GM12878 (cell line): ENCODE results near the gene ZFP82. TPM values are rescaled to one million over a fixed set of nuclear protein-coding genes. Genes with fewer than 3 reads are reported as not detected.

Experiments
- ATAC-seq: fragments of 200-7000 bp; cut with Tn5 transposase; 3 replicates; pipeline ENCODE4 v1.9.1; 2020; ENCODE audit warnings: mild to moderate bottlenecking, moderate library complexity
- BruUV-seq: library from RNA; stranded (reverse); fragments of 400-500 nt; replicated peaks from 2 replicates; lab custom pipeline; 2021; lab: Mats Ljungman, UMichigan
- CTCF ChIA-PET: fragments of 300-600 bp; sonication (Branson Sonifier 250); formaldehyde crosslinking; extraction: SDS; loops from one replicate; lab custom pipeline; 2021; ENCODE audit warnings: inconsistent platforms; lab: Yijun Ruan, JAX
- POLR2A ChIA-PET: fragments of 350-600 bp; formaldehyde crosslinking; extraction: SDS; loops from one replicate; lab custom pipeline; 2021; ENCODE audit warnings: inconsistent platforms; lab: Charles Lee
- RAD21 ChIA-PET: fragments of 300-600 bp; sonication (Branson Sonifier 250); formaldehyde crosslinking; loops from one replicate; lab custom pipeline; 2023; ENCODE audit warnings: antibody characterized with exemption; ENCODE audit not compliant: unreplicated experiment; lab: Charles Lee
- SMC1A ChIA-PET: fragments of 300-600 bp; sonication (Branson Sonifier 250); formaldehyde crosslinking; loops from one replicate; lab custom pipeline; 2023; ENCODE audit not compliant: unreplicated experiment, uncharacterized antibody; lab: Charles Lee
- DNase-seq: peaks from one replicate; pipeline ENCODE4 v3.0.0-alpha.2; 2011; ENCODE audit warnings: low read depth, low spot score
- FAIRE-seq: peaks from 3 replicates; lab custom pipeline; 2011; peaks lifted over from hg19 to GRCh38; lab: Jason Lieb, UNC
- H2AFZ ChIP-seq: 2 replicates; pipeline ENCODE4 v1.6.0; 2011; ENCODE audit warnings: low read depth, low read length, control low read depth; ENCODE audit not compliant: control insufficient read depth
- H3K27ac ChIP-seq: 2 replicates; pipeline ENCODE4 v1.5.1; 2011; ENCODE audit warnings: control low read depth; ENCODE audit not compliant: control insufficient read depth, insufficient read depth
- H3K27me3 ChIP-seq, 2 experiments: replicated peaks in 1 of 2; 2 replicates each; pipeline versions ENCODE4 v1.6.0 to v1.6.1; 2011; ENCODE audit warnings: low read length in 1 of 2; ENCODE audit not compliant: control insufficient read depth in 2 of 2, insufficient read depth in 2 of 2
- H3K36me3 ChIP-seq, 2 experiments: 2 replicates each; pipeline ENCODE4 v1.5.1; 2011; ENCODE audit warnings: low read length in 1 of 2; ENCODE audit not compliant: control insufficient read depth in 2 of 2, insufficient read depth in 2 of 2
- H3K4me1 ChIP-seq: 2 replicates; pipeline ENCODE4 v1.6.1; 2011; ENCODE audit warnings: mild to moderate bottlenecking, low read length, moderate library complexity, mixed read lengths; ENCODE audit not compliant: control insufficient read depth, insufficient read depth
- H3K4me2 ChIP-seq: 2 replicates; pipeline ENCODE4 v1.6.0; 2011; ENCODE audit warnings: control low read depth; ENCODE audit not compliant: control insufficient read depth, insufficient read depth
- H3K4me3 ChIP-seq: fragments of 200-600 bp; sonication (generic); 2 replicates; pipeline ENCODE4 v1.5.1; 2016
- H3K79me2 ChIP-seq: 2 replicates; pipeline ENCODE4 v1.6.0; 2011; ENCODE audit warnings: low read length; ENCODE audit not compliant: control insufficient read depth, insufficient read depth
- H3K9ac ChIP-seq: 2 replicates; pipeline ENCODE4 v1.8.0; 2011; ENCODE audit warnings: low read length, control low read depth, mixed read lengths; ENCODE audit not compliant: control insufficient read depth, insufficient read depth
- H3K9me3 ChIP-seq: replicated peaks from 3 replicates; pipeline ENCODE4 v1.5.1; 2011; ENCODE audit warnings: mild to moderate bottlenecking, low read length; ENCODE audit not compliant: control insufficient read depth, insufficient read depth
- H4K20me1 ChIP-seq: 2 replicates; pipeline ENCODE4 v1.6.0; 2011; ENCODE audit not compliant: control insufficient read depth, insufficient read depth
- CEBPB ChIP-seq, 2 experiments: fragments of 150-350 bp in 1 of 2; IDR thresholded peaks; 2 replicates each; pipeline ENCODE4 v1.6.1; 2012 to 2014; ENCODE audit warnings: low read depth in 2 of 2, low read length in 2 of 2, borderline replicate concordance in 1 of 2, inconsistent platforms in 1 of 2
- CREB1 ChIP-seq: IDR thresholded peaks from 2 replicates; pipeline ENCODE4 v1.6.1; 2012; ENCODE audit warnings: low read depth, mild to moderate bottlenecking, inconsistent platforms
- EGR1 ChIP-seq, 2 experiments: IDR thresholded peaks; 1 replicate in 1 of 2; 2 replicates in 1 of 2; pipeline ENCODE4 v1.6.1; 2011 to 2012; ENCODE audit warnings: low read depth in 2 of 2, low read length in 2 of 2, borderline replicate concordance in 1 of 2, mild to moderate bottlenecking in 1 of 2, moderate library complexity in 1 of 2
- FOXM1 ChIP-seq: IDR thresholded peaks from 2 replicates; pipeline ENCODE4 v1.6.1; 2012; ENCODE audit warnings: low read depth, mild to moderate bottlenecking, inconsistent platforms, low read length, moderate library complexity
- HCFC1 ChIP-seq: fragments of 150-350 bp; IDR thresholded peaks from 2 replicates; pipeline ENCODE4 v1.6.1; 2014; ENCODE audit warnings: low read length
- JUNB ChIP-seq: IDR thresholded peaks from 2 replicates; pipeline ENCODE4 v1.6.1; 2016; ENCODE audit warnings: antibody characterized with exemption, mild to moderate bottlenecking
- MEF2B ChIP-seq: fragments of 450-650 bp; IDR thresholded peaks from 2 replicates; pipeline ENCODE4 v1.6.1; 2018; ENCODE audit warnings: mild to moderate bottlenecking, moderate library complexity; ENCODE audit not compliant: partially characterized antibody, poor library complexity, severe bottlenecking
- MYC ChIP-seq: IDR thresholded peaks from 2 replicates; pipeline ENCODE4 v1.6.1; 2011; ENCODE audit warnings: mild to moderate bottlenecking, low read length, moderate library complexity, inconsistent platforms; ENCODE audit not compliant: insufficient read depth, insufficient replicate concordance, insufficient read length, severe bottlenecking
- POU2F2 ChIP-seq: IDR thresholded peaks from 3 replicates; pipeline ENCODE4 v1.6.1; 2011; ENCODE audit warnings: low read depth, mild to moderate bottlenecking, low read length, borderline replicate concordance
- SP1 ChIP-seq: IDR thresholded peaks from one replicate; pipeline ENCODE4 v1.6.1; 2011; ENCODE audit warnings: low read depth, low read length
- TAF1 ChIP-seq: IDR thresholded peaks from 2 replicates; pipeline ENCODE4 v1.6.1; 2011; ENCODE audit warnings: mild to moderate bottlenecking, low read depth, low read length, borderline replicate concordance
- ZBED1 ChIP-seq: IDR thresholded peaks from 2 replicates; pipeline ENCODE4 v1.6.1; 2016; ENCODE audit warnings: borderline replicate concordance
- WGBS: methylation state at CpG from one replicate; pipeline ENCODE4 v1.1.6; 2016; ENCODE audit warnings: low lambda C conversion rate; ENCODE audit not compliant: insufficient replicate concordance, insufficient coverage; ENCODE audit errors: missing lambda C conversion rate; 5-methylcytosine and 5-hydroxymethylcytosine counted together
- in situ Hi-C: fragments of 300-500 bp; cut with MboI; formaldehyde crosslinking; loops from 9 replicates; pipeline ENCODE4 v1.14.3; 2018; ENCODE audit warnings: mixed read lengths
- intact Hi-C: fragments of 100-400 bp; cut with micrococcal nuclease; formaldehyde crosslinking; loops from one replicate; pipeline ENCODE4 v1.14.2; 2022; ENCODE audit not compliant: unreplicated experiment
- polyA plus RNA-seq, 11 experiments: library from polyadenylated mRNA; depleted of rRNA in 4 of 11; unstranded in 6 of 11; stranded (reverse) in 5 of 11; fragments of >200 nt; fragmentation: Nextera tagmentation in 4 of 11; fragmentation: Illumina TruSeq in 1 of 11; extraction: Ambion mirVana in 4 of 11; extraction: Trizol in 1 of 11; gene quantifications; 1 replicate in 1 of 11; 2 replicates in 10 of 11; pipeline versions ENCODE4 v1.2.1 to v1.2.3, GENCODE V29; 2011 to 2016; ENCODE audit warnings: inconsistent platforms in 2 of 11, missing spikeins in 2 of 11, low read depth in 1 of 11
- total RNA-seq, 4 experiments: library from RNA; depleted of rRNA in 3 of 4; stranded (reverse); fragments of >200 nt in 3 of 4; fragmentation: Illumina TruSeq in 1 of 4; extraction: Trizol in 1 of 4; gene quantifications; 2 replicates each; pipeline versions ENCODE4 v1.2.1 to v1.2.3, GENCODE V29; 2013 to 2021
- TF ChIP-seq, protein P1 (sequence below): fragments of 450-650 bp; conservative IDR thresholded peaks from 2 replicates; pipeline ENCODE4 v1.6.1; 2017; ENCODE audit warnings: mild to moderate bottlenecking, moderate library complexity

Gene ZFP82
- total and polyA plus RNA-seq, 10 of the 15 experiments (the other 5 are each of a cell fraction or from before 2014, with no cell fraction given), result 2.0 to 5.4 (median 2.3) TPM

DNA sequence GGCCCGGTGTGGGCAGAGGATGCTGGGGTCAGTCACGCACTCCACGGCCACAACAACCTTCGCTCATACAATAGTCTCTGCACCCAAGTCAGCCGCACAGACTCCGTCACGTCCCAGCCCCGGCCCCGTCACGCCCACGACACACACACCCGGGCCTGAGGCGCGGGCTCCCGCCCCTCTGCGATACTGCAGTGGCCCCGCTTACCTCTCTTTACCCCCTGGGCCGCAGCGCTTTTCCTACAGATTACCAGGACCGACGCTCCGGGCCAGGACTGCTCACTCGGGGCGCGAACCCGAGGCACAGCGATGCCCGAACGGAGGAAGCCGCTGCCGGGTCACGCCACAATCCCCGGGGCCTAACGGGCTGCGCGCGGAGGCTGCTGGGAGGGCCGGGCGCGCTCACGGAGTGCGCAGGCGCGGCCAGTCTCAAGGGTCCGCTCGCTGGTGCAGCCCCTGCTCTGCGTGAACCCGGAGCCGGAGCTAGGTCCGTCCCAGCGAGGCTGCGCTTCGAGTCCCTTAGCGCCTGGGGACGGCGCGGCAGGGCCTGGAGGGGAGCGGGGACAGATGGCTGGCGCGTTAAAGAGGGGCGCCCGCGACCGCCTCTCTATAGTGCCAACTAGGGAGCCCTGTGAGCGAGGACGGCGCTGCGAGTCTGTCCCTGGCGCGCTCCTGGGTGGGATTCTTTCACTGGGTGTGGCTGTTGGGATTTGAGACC, at the start of gene ZFP82 (continued):
- TF ChIP-seq JUNB, result no peak
- TF ChIP-seq ZBED1, result no peak
- 0 out of 2 replicates have a peak, but pooled peaks have one; percentile 48 for TF ChIP-seq TAF1
- TF ChIP-seq, protein P1, sequence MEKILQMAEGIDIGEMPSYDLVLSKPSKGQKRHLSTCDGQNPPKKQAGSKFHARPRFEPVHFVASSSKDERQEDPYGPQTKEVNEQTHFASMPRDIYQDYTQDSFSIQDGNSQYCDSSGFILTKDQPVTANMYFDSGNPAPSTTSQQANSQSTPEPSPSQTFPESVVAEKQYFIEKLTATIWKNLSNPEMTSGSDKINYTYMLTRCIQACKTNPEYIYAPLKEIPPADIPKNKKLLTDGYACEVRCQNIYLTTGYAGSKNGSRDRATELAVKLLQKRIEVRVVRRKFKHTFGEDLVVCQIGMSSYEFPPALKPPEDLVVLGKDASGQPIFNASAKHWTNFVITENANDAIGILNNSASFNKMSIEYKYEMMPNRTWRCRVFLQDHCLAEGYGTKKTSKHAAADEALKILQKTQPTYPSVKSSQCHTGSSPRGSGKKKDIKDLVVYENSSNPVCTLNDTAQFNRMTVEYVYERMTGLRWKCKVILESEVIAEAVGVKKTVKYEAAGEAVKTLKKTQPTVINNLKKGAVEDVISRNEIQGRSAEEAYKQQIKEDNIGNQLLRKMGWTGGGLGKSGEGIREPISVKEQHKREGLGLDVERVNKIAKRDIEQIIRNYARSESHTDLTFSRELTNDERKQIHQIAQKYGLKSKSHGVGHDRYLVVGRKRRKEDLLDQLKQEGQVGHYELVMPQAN, result peak; percentile 44; the same call in 1 of the 2 replicates
- TF ChIP-seq CREB1, result peak; percentile 64; the same call in 1 of the 2 replicates
- TF ChIP-seq MEF2B, result peak; percentile 50
- TF ChIP-seq POU2F2, result no peak; the same call in 2 of the 3 replicates
- no peak for TF ChIP-seq EGR1 (IDR thresholded peaks at IDR 0.05; ENCODE audit: borderline replicate concordance in 1 of 2, low read depth in 2 of 2, low read length in 2 of 2)
- no peak for TF ChIP-seq CEBPB (IDR thresholded peaks at IDR 0.05; ENCODE audit: borderline replicate concordance in 1 of 2, low read depth in 2 of 2, low read length in 2 of 2)
- TF ChIP-seq SP1, result no peak
- no peak for TF ChIP-seq HCFC1

DNA sequence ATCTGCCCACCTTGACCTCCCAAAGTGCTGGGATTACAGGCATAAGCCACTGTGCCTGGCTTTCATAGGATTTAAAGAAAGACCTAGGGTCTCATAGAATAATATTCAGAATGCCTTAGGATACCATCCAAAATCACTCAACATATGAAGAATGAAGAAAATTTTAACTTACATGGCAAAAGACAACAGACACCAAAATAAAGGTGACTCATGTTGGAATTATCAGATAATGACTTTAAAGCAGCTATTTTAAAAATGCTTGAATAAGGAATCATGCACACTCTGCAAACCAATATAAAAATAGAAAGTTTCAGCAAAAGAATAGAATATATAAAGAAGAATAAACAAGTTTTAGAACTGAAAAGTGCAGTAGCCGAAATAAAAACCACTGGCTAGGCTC, 41.6 kb upstream of the ZFP82 start:
- Histone ChIP-seq H3K27me3 (no peaks in the 10 kb centered on the region), H3K79me2 (no peaks in the 10 kb centered on the region), H4K20me1 (no peaks in the 10 kb centered on the region), H3K4me2 (no peak overlapping the region), H3K9me3 (peaks cover 5% of the 10 kb centered on the region; the same call in 2 of the 3 replicates), H3K4me3 (no peak overlapping the region), H3K36me3 (no peaks in the 10 kb centered on the region), H2AFZ (no peak overlapping the region), H3K4me1 (no peaks in the 10 kb centered on the region), H3K27ac (no peak overlapping the region), H3K9ac (no peak overlapping the region)
- in situ Hi-C loops (no loop called here), intact Hi-C loops (no loop called here)
- 100% methylated on average over 1 of the region's 1 CpG for WGBS
- FAIRE-seq (no peak), ATAC-seq (no peak), DNase-seq (no peak)
- ChIA-PET POLR2A (no interaction called here), RAD21 (no interaction called here), SMC1A (no interaction called here), CTCF (no interaction called here)
- no peak for TF ChIP-seq FOXM1
- no peak for TF ChIP-seq MYC
- BruUV-seq, result no TSS peak
